NCI-H146 treated with DMSO at 0.1 percent for 48 hours (cell line): ENCODE results near the gene NEGR1.
A peak's percentile ranks its signal among the peaks of the same experiment; 100 is the strongest.

Experiments used
- DNase-seq: peaks from one replicate; lab custom pipeline; 2025; ENCODE audit not compliant: unreplicated experiment; lab: John Stamatoyannopoulos, UW

NEGR1 gene

DNA sequence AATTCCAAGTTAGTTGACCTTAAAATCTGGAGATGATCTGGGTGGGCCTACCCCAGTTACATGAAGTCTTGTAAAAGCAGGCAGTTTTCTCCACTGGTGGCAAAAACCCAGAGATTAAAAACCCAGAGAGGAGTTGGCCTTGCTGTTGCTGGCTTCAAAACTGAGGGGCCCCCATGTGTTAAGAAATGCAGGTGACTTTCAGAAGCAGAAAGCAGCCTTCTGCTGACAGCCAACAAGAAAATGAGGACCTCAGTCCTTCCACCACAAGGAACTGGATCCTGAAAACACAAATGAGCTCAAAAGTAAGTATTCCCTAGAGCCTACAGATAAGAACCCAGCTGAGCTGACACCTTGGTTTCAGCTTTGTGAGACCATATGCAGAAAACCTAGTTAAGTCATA lies 857.8 kb downstream of the NEGR1 start:
- no peak for DNase-seq

DNA sequence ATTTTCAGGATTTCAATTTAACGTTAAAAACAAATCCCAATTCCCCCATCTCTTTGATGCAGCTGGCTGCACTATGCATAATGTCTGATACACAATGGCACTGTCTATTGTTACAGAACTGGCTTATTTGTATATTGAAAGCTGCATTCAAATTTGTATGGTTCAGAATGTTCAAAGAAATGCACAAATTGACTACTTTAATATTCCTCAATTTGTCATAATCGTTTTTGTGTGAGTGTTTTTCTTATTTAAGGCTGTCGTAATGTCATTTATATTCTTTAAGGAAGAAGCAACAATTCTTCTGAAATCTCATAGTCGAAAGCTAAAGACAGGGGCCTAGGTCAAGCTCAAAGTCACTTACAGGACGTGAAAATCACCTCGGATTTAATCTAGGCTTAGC lies 860.1 kb downstream of the NEGR1 start:
- no peak for DNase-seq

DNA sequence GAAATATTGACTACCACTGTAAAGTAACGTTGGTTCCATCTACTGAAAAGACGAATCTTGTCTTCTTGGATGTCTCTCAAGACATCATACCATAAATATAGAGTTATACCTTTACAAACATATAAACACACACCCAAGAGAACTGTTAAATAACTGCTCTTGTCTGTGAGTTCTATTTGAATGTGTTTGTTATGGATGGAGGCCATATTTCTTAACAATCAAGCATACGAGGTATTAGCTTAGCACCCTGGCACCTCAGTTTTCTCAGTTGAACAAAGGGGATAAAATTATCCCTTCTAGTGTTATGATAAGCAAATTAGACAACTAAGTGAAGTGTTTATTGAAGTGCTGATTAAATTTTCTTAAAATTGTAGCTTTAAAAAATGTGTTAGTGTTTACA lies 864.9 kb downstream of the NEGR1 start:
- DNase-seq, result no peak

DNA sequence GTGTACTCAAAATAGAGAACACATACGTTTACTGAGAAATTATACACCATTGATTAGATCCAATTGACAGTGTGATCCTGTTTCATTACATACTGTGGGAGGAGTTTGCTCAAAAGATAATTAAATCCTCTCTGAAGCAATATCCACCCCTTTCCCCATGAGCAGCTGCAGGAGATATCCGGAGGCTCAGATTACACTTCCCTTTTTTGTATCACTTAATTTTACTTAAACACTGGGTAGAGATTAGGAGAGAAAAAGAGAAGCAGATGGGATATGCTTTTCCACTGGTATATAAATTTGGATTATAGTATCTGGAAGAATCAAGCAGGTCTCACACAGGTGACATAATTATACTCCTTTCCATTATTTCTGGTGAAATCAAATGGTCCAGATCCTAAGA lies 868.2 kb downstream of the NEGR1 start:
- DNase-seq, result peak; percentile 99

DNA sequence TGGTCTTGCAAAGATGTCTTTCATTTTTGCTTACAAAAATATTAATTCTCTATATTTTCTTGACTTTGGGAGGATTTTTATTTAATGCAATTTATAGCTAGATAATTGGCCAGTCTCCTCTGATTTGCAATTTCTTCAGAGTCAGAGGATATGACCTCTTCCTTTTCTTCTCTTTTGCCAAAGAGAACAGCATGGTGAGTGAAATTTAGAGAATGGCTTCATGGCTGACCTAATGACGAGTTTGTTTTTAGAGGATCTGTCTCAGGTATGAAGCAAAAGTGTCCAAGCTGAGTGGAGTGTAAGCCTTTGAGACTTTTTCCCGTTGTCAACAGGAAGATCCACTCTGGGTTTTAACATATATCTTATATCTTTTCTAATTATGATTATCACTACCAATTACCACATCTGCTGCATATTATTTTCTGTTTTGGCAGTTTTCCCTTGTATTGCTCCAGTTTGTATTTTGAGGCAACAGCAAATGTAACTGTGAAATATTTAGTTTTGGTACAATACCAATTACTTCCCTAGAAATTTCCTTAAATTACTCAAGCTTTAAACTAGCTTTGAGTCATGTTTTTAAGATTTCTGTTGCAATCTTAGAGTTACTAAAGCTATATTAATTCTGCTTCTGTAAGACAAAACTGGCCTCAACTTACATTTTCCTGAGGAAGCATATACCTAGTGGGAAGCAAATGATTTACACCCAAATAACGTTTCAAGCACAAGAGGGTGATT lies 868.7 kb downstream of the NEGR1 start:
- DNase-seq, result no peak

DNA sequence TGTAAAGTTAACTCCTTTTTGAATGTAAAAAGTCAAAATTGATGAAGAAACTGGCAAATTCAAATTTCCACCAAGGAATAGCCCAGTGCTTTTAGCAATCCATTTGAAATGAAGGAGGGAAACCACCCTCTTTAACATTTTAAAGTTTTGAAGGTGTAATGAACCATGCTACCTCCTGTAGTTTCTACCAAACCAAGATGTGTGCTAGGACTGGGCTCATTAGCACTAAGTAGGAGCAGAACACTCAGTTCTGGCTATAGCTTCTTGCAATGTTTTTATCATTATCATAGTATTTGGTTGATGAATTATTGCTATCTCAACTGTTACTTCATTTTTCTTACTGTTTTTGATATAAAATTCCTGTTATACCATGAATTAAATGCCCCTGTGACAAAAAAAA lies 882.3 kb downstream of the NEGR1 start:
- no peak for DNase-seq

DNA sequence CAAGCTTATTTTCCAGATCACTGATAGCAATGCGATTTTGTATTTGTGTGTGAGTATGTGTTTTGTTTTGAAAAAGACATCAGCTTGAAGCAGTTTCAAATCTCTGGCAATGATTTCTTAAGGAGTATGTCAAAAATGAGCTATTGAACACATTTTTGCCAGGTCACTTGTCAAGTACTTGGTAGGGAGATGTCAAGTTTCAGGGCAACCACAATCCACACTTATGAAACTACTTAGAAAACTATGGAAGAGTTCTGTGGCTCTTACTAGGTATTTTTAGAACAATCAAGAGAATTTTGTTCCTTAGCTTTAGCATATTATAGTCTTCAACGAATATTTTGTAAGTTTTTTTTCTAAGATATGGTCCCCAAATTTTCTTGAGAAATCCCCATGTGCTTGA lies 882.7 kb downstream of the NEGR1 start:
- DNase-seq, result no peak

DNA sequence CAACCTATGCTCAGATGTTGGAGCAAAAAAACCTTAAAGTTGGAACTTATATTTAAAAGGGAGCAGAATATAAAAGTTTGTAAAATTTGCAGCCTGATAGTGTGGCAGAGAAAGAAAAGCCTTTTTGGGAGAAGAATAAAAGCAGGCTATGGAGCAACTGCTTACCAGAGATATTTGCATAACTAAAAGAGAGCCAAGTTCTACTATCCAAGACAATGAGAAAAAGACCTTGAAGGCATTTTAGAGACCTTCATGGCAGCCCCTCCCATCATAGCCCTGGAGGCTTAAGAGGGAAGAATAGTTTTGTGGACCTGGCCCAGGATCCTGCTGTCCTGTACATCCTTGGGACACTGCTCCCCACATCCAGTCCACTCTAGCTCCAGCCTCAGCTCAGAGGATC lies 889.0 kb downstream of the NEGR1 start:
- no peak for DNase-seq

DNA sequence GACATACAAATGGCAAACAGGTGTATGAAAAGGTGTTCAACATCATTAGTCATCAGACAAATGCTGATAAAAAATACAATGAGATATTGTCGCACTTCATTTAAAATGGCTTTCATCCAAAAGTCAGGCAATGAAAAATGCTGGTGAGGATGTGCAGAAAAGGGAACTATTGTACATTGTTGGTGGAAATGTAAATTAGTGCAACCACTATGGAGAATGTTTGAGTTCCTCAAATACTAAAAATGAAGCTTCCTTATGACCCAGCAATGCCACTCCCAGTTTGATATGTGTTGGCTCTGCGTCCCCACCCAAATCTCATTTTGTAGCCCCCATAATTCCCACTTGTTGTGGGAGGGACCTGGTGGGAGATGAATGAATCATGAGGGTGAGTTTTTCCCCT lies 891.8 kb downstream of the NEGR1 start:
- DNase-seq, result no peak

DNA sequence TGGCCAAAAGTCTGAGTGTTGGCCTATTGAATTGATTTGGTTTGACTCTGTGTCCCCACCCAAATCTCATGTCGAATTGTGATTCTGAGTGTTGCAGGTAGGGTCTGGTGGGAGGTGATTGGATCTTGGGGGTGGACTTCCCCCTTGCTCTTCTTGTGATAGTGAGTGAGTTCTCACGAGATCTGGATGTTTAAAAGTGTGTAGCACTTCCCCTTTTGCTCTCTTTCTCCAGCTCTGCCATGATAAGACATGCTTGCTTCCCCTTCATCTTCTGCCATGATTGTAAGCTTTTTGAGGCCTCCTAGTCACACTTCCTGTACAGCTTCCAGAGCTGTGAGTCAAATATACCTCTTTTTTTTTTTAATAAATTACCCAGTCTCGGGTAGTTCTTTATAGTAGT lies 904.5 kb downstream of the NEGR1 start:
- DNase-seq, result no peak

DNA sequence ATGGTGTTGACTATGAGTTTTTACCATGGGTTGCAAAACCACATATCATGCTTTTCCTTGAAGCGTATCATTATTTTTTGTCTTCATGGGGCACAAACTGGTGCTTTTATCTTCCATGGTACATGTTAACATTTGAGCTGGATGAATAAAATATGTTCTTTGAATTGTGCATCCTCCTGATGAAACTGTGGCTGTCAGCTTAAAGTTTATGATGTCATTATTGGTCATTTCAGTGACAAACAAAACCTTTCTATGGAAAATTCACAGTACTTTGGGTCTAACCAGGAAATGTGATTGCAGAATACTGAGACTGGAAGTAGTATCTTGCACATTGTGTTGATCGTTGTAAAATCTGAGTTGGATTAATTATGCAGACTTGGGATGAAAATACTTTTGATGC lies 909.8 kb downstream of the NEGR1 start:
- no peak for DNase-seq

DNA sequence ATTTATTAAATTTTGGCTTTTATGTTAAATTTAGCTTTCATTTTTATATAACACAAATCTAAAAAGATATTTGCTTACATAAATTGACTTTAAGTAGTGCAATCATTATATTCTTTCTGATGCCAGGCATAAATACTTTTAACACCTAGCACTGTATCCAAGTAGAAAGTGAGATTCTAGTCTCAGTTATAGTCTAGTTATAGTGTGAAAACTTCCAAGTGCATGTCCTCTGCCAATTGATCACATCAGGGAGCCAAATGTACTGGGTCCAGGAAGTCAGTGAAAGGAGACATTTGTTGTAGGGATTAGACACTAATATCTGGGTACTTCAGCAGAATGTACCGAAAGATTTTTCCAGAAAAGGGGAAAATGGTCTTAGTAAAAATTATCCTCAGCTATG lies 910.8 kb downstream of the NEGR1 start:
- DNase-seq, result no peak

DNA sequence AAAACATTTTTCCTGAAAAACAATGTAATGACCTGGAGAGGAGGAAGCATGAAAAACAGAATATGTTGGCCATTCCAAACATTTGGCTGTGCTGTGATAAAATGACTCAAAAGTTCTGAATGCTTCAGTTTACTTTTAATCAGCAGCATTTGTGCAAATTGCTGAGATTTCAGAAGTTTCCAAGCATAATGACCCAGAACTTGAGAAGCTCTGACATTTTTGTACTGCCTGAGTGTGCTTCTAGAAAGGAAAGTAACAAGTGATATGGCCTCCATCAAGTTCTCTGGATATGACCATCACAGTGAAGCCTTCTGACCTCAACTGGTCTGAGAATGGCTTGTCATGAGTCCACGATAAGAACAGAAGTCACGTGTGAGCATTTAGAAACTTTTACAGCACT lies 918.1 kb downstream of the NEGR1 start:
- no peak for DNase-seq

DNA sequence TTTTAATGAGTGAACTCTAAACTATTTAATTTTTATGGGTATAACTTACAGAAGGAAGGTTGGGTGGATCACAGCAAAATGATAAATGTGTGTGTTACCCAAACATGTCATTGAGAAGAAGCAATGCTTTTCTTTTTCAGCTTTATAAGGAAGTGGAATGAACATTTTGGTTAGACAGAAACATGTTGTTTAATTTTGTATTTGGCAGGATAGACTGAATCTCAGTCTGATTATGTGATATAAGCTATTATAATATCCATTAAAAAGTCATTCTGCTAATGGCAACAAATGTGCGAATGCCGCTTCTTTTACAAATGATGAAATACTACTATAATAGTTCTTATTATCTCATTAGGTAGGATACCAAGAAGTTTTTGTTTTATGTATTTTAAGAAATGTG lies 919.6 kb downstream of the NEGR1 start:
- no peak for DNase-seq

DNA sequence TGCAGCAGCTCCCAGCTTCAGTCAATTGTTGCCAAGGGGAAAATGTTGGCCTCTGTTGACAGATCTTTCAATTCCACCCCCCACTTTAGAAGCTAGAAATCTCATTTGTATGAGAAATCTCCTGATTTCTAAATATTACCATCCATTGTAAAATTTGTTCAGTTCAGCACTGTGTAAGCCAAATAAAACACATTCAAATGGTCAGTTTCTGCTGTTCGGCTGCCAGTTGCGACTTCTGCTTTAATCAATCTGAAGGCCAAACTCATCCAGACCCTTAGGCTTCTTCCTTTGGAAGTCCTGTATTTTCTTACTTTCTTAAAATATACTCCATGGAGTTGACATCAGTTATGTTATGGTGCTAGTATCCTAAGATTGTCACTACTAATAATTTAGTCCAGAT lies 920.3 kb downstream of the NEGR1 start:
- no peak for DNase-seq

DNA sequence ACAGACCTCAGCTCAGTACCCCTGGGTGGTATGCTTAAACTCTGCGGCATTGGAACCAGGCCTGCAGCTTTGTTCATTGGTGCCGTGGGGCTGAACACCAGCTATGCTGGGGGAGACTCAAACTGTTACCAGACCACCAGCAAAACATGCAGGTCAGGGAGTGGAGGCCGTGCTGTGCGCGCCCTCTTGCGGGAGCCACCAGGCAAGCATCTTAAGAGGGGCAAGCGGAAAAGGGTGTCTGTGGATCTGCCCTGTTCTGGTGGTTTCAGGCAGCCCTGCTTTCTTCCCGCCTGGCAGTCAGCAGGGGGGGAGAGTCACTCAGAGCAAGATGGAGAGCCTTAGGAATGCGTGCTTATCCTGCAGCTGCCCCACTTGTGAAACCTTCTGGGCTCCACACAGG lies 924.6 kb downstream of the NEGR1 start:
- DNase-seq, result no peak

DNA sequence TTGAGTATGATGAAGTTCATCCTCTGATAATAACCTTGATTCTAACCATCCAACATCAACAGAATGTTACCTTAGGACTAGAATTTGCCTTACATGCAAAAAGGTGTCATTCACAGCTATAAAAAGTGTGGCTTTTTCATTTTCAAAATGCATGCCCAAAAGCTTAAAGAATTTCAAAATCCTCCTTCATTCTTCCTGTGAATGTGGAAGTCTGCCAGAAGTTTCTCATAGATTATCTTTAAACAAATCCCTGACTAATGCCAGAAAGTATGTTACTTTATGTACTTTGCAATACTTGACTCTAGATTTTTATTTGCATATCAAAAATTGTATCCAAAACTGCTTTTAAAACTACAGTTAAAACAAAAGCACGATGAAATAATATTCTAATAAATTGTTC lies 930.9 kb downstream of the NEGR1 start:
- no peak for DNase-seq

DNA sequence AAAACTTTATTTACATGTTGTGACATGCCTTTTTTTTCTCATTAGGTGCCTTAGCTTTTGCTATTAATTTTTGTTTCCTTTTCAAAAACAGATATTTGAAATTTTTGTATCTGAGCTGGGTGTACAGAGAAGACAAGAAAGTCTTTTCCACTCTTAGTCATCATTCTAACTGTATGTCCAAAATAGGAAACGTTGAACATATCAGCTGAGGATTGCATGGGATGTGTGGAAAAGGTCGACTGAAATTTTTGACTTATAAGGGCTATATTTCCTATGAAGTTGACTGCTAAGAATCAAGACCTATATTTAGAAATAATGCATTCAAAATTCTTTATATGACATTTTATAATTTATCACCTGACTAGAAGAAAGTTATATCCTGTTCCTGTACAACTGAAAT lies 931.5 kb downstream of the NEGR1 start:
- no peak for DNase-seq

DNA sequence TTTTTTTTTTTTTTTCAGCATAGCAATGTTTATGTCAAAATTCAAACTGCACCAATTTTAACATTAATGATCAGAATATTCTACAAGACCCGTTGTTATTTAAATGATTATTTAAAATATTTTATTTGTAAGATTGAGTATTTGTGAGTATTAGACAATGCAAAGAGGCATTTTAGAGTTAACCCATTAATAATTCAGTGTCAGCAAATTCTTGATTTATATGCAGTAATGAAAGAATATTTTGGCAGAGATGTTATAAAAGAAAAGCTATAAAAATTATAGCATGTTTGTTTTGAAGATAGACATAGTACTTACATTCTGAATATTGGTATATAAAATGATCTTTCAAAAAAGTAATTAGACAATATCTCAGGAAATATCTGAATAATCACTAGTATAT lies 932.0 kb downstream of the NEGR1 start:
- DNase-seq, result no peak
